GM12878 (cell line): Measurements from ENCODE around the gene ATXN1. TPM values are rescaled to one million over a fixed set of nuclear protein-coding genes. Genes with fewer than 3 reads are reported as not detected.

Experiments used
- ATF7 ChIP-seq: fragments of 450-650 bp; IDR thresholded peaks from 2 replicates; pipeline ENCODE4 v1.6.1; 2016; ENCODE audit warnings: low read depth, mild to moderate bottlenecking
- BCL11A ChIP-seq: IDR thresholded peaks from 2 replicates; pipeline ENCODE4 v1.6.1; 2011; ENCODE audit warnings: low read depth, low read length
- BRCA1 ChIP-seq: IDR thresholded peaks from 2 replicates; pipeline ENCODE4 v1.6.1; 2011; ENCODE audit warnings: low read depth, low read length, improper control_type of control experiment
- CHD2 ChIP-seq: IDR thresholded peaks from 2 replicates; pipeline ENCODE4 v1.6.1; 2011; ENCODE audit warnings: low read depth, low read length, improper control_type of control experiment, borderline replicate concordance
- CREM ChIP-seq: IDR thresholded peaks from 2 replicates; pipeline ENCODE4 v1.6.1; 2014; ENCODE audit warnings: antibody characterized with exemption, low read depth
- EP300 ChIP-seq, 2 experiments: fragments of 150-350 bp in 1 of 2; IDR thresholded peaks; 2 replicates each; pipeline ENCODE4 v1.6.1; 2011 to 2012; ENCODE audit warnings: low read depth in 2 of 2, low read length in 2 of 2, borderline replicate concordance in 1 of 2, improper control_type of control experiment in 1 of 2, inconsistent platforms in 1 of 2; ENCODE audit not compliant: control insufficient read depth in 1 of 2
- HDGF ChIP-seq: fragments of 450-650 bp; IDR thresholded peaks from 2 replicates; pipeline ENCODE4 v1.6.1; 2016; ENCODE audit warnings: antibody characterized with exemption
- MLLT1 ChIP-seq: fragments of 450-650 bp; IDR thresholded peaks from 2 replicates; pipeline ENCODE4 v1.6.1; 2016; ENCODE audit warnings: mild to moderate bottlenecking
- MTA2 ChIP-seq: fragments of 450-650 bp; IDR thresholded peaks from 2 replicates; pipeline ENCODE4 v1.6.1; 2016; ENCODE audit warnings: low read depth, mild to moderate bottlenecking, moderate library complexity
- MYC ChIP-seq: IDR thresholded peaks from 2 replicates; pipeline ENCODE4 v1.6.1; 2011; ENCODE audit warnings: mild to moderate bottlenecking, low read length, moderate library complexity, inconsistent platforms; ENCODE audit not compliant: insufficient read depth, insufficient replicate concordance, insufficient read length, severe bottlenecking
- NRF1 ChIP-seq: conservative IDR thresholded peaks from 2 replicates; pipeline ENCODE4 v1.6.1; 2011; ENCODE audit warnings: mild to moderate bottlenecking, low read depth, low read length, improper control_type of control experiment
- PBX3 ChIP-seq: IDR thresholded peaks from 2 replicates; pipeline ENCODE4 v1.6.1; 2011; ENCODE audit warnings: mild to moderate bottlenecking, low read depth, low read length, moderate library complexity; ENCODE audit not compliant: insufficient replicate concordance
- POLR2AphosphoS2 ChIP-seq: IDR thresholded peaks from 2 replicates; pipeline ENCODE4 v1.6.1; 2011; ENCODE audit warnings: low read depth, mild to moderate bottlenecking, low read length, improper control_type of control experiment, moderate library complexity
- RAD51 ChIP-seq: fragments of 450-650 bp; IDR thresholded peaks from 2 replicates; pipeline ENCODE4 v1.6.1; 2016; ENCODE audit warnings: moderate library complexity, mild to moderate bottlenecking, inconsistent platforms
- RB1 ChIP-seq: fragments of 450-650 bp; formaldehyde crosslinking; IDR thresholded peaks from 2 replicates; pipeline ENCODE4 v1.6.1; 2017; ENCODE audit warnings: mild to moderate bottlenecking, borderline replicate concordance
- RELB ChIP-seq: fragments of 450-650 bp; IDR thresholded peaks from 2 replicates; pipeline ENCODE4 v1.6.1; 2017; ENCODE audit warnings: low read depth, mild to moderate bottlenecking, moderate library complexity
- RUNX3 ChIP-seq: IDR thresholded peaks from 2 replicates; pipeline ENCODE4 v1.6.1; 2012; ENCODE audit warnings: low read length, inconsistent platforms
- SKIL ChIP-seq: fragments of 450-650 bp; IDR thresholded peaks from 2 replicates; pipeline ENCODE4 v1.6.1; 2017; ENCODE audit warnings: mild to moderate bottlenecking, low read depth, inconsistent platforms; ENCODE audit not compliant: poor library complexity, severe bottlenecking
- SREBF2 ChIP-seq: IDR thresholded peaks from 2 replicates; pipeline ENCODE4 v1.6.1; 2012; ENCODE audit warnings: mild to moderate bottlenecking, low read length
- ZZZ3 ChIP-seq: IDR thresholded peaks from 2 replicates; pipeline ENCODE4 v1.6.1; 2011; ENCODE audit warnings: low read depth; ENCODE audit not compliant: control insufficient read depth, insufficient read length
- polyA plus RNA-seq, 11 experiments: library from polyadenylated mRNA; depleted of rRNA in 4 of 11; unstranded in 6 of 11; stranded (reverse) in 5 of 11; fragments of >200 nt; fragmentation: Nextera tagmentation in 4 of 11; fragmentation: Illumina TruSeq in 1 of 11; extraction: Ambion mirVana in 4 of 11; extraction: Trizol in 1 of 11; gene quantifications; 1 replicate in 1 of 11; 2 replicates in 10 of 11; pipeline versions ENCODE4 v1.2.1 to v1.2.3, GENCODE V29; 2011 to 2016; ENCODE audit warnings: inconsistent platforms in 2 of 11, missing spikeins in 2 of 11, low read depth in 1 of 11
- total RNA-seq, 4 experiments: library from RNA; depleted of rRNA in 3 of 4; stranded (reverse); fragments of >200 nt in 3 of 4; fragmentation: Illumina TruSeq in 1 of 4; extraction: Trizol in 1 of 4; gene quantifications; 2 replicates each; pipeline versions ENCODE4 v1.2.1 to v1.2.3, GENCODE V29; 2013 to 2021

ATXN1 gene
- total and polyA plus RNA-seq, 10 of the 15 experiments (the other 5 are each of a cell fraction or from before 2014, with no cell fraction given) = 12.2 to 51.2 (median 20.5) TPM

GRCh38 chr6:16576451-16577368 lies 184.6 kb downstream of the ATXN1 start (continued):
- TF ChIP-seq SKIL (peak; percentile 50), HDGF (0 out of 2 replicates have a peak, but pooled peaks have one; percentile 54), RB1 (no peak), CHD2 (no peak), MYC (no peak), RUNX3 (peak; percentile 65), CREM (peak; percentile 36; the same call in 1 of the 2 replicates), POLR2AphosphoS2 (no peak), ATF7 (peak; percentile 52), RELB (peak; percentile 75), MTA2 (peak; percentile 77), RAD51 (peak; percentile 53; the same call in 1 of the 2 replicates), BRCA1 (no peak), ZZZ3 (no peak), MLLT1 (peak; percentile 86), BCL11A (no peak), SREBF2 (no peak), PBX3 (no peak), EP300 (IDR thresholded peaks at IDR 0.05; ENCODE audit: borderline replicate concordance in 1 of 2, control insufficient read depth in 1 of 2, low read depth in 2 of 2, low read length in 2 of 2) (peak in 1 of 2 experiments; percentile 41; a peak in 2 of 4 replicates), NRF1 (no peak)
